Ascending aorta (tissue), 2 donors: ENCODE data around the gene CIT. TPM values are rescaled to one million over a fixed set of nuclear protein-coding genes. Genes with fewer than 3 reads are reported as not detected.
"Not testable (repeated sequence)": the region's sequence is repeated elsewhere in the genome, so short reads cannot be mapped to it uniquely, and the experiment has no call there.

ENCODE experiments used
- DNase-seq, 2 donors: peaks; one replicate each; pipeline ENCODE4 v3.0.0-alpha.2; 2019; ENCODE audit warnings: low spot score in 2 of 2
- H3K27ac ChIP-seq, 2 donors: fragments of 200-600 bp; sonication (generic); one replicate each; pipeline ENCODE4 v1.5.1; 2016 to 2017; ENCODE audit warnings: mild to moderate bottlenecking in 1 of 2
- H3K27me3 ChIP-seq: fragments of 200-600 bp; sonication (generic); one replicate; pipeline ENCODE4 v1.5.1; 2017
- H3K36me3 ChIP-seq, 2 donors: fragments of 200-600 bp; sonication (generic); one replicate each; pipeline ENCODE4 v1.5.1; 2016
- H3K4me1 ChIP-seq, 2 donors: fragments of 200-600 bp; sonication (generic); one replicate each; pipeline ENCODE4 v1.5.1; 2016 to 2017; ENCODE audit warnings: mild to moderate bottlenecking in 1 of 2
- H3K4me3 ChIP-seq, 2 donors: fragments of 200-600 bp; sonication (generic); one replicate each; pipeline ENCODE4 v1.5.1; 2016 to 2017; ENCODE audit warnings: mild to moderate bottlenecking in 1 of 2
- H3K9me3 ChIP-seq, 2 donors: fragments of 200-600 bp; sonication (generic); one replicate each; pipeline ENCODE4 v1.5.1; 2016
- intact Hi-C: fragments of 100-400 bp; cut with DNase I; formaldehyde crosslinking; loops from one replicate; pipeline ENCODE4 v1.15.1; 2023
- total RNA-seq: library from RNA; depleted of rRNA; stranded (reverse); fragments of >200 nt; gene quantifications from one replicate; pipeline ENCODE4 v1.1.0, GENCODE V29; 2016
- TF ChIP-seq, protein P1 (sequence below), 3 experiments: fragments of 200-600 bp in 2 of 3; fragments of 450-650 bp in 1 of 3; sonication (generic) in 2 of 3; IDR thresholded peaks; one replicate each; pipeline ENCODE4 v1.5.1; 2016 to 2019; ENCODE audit warnings: antibody characterized with exemption in 3 of 3, mild to moderate bottlenecking in 1 of 3, moderate library complexity in 1 of 3

The CIT gene
- total RNA-seq, 1 donor from 2014 or later, result 1.2 TPM

DNA sequence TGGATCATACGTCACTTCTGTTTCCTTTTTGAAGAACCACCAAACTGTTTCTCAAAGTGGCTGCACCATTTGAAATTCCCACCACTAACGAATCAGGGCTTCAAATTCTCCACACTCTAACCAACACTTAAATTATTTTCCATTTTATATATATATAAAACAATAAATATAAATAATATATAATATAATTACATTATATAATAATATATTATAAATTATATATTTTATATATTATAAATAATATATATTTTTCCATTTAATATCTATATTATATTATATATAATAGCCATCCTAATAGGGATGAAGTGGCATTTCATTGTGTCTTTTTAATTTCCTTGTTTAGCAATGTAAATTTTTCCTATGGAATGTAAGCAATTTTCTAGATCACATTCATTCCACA lies 24.6 kb upstream of the CIT start:
- Histone ChIP-seq H3K9me3 (no peaks in the 10 kb centered on the region), H3K4me3 (no peak overlapping the region), H3K4me1 (no peaks in the 10 kb centered on the region), H3K27me3 (no peaks in the 10 kb centered on the region), H3K27ac (no peak overlapping the region), H3K36me3 (no peaks in the 10 kb centered on the region)
- no peak for DNase-seq
- TF ChIP-seq, protein P1, sequence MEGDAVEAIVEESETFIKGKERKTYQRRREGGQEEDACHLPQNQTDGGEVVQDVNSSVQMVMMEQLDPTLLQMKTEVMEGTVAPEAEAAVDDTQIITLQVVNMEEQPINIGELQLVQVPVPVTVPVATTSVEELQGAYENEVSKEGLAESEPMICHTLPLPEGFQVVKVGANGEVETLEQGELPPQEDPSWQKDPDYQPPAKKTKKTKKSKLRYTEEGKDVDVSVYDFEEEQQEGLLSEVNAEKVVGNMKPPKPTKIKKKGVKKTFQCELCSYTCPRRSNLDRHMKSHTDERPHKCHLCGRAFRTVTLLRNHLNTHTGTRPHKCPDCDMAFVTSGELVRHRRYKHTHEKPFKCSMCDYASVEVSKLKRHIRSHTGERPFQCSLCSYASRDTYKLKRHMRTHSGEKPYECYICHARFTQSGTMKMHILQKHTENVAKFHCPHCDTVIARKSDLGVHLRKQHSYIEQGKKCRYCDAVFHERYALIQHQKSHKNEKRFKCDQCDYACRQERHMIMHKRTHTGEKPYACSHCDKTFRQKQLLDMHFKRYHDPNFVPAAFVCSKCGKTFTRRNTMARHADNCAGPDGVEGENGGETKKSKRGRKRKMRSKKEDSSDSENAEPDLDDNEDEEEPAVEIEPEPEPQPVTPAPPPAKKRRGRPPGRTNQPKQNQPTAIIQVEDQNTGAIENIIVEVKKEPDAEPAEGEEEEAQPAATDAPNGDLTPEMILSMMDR (IDR thresholded peaks at IDR 0.05), result no peak
- intact Hi-C loops, result no loop called here

DNA sequence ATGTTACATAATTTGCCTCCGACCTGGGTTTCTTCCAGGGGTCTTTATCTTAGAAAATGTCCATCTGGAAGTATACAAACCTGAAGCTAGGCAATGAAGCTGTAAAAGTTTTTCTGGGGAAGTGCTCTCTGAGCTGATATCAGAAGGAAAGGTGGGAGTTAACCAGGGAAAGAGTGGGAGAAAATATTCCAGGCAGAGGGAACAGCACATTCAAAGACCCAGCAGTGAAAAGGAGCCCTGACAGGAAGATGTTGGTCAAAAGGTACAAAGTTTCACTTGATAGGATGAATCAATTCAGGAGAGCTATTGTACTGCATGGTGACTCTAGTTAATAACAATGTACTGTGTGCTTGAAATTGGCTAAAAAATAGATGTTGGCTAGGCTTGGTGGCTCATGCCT lies 17.8 kb upstream of the CIT start:
- Histone ChIP-seq H3K27me3 (no peaks in the 10 kb centered on the region), H3K9me3 (no peaks in the 10 kb centered on the region), H3K4me3 (no peak overlapping the region), H3K4me1 (no peaks in the 10 kb centered on the region), H3K27ac (no peak overlapping the region), H3K36me3 (no peaks in the 10 kb centered on the region)
- no peak for DNase-seq
- intact Hi-C loops, result no loop called here
- TF ChIP-seq, protein P1 (IDR thresholded peaks at IDR 0.05), result no peak

DNA sequence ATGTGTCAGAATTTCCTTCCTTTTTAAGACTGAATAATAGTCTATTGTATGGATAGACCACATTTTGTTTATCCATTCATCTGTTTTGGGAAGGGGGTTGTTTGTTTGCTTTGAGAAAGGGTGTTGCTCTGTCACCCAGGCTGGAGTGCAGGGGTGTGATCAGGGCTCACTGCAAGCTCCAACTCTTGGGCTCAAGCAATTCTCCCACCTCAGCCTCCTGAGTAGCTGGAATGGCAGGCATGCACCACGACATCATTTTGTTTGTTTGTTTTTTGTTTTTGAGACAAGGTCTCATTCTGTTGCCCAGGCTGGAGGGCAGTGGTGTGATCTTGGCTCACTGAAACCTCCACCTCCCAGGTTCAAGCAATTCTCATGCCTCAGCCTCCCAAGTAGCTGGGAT lies 15.5 kb upstream of the CIT start:
- H3K4me3 ChIP-seq, H3K27me3 ChIP-seq, DNase-seq, H3K27ac ChIP-seq, H3K36me3 ChIP-seq, intact Hi-C loops, H3K9me3 ChIP-seq, H3K4me1 ChIP-seq: not testable (repeated sequence)

DNA sequence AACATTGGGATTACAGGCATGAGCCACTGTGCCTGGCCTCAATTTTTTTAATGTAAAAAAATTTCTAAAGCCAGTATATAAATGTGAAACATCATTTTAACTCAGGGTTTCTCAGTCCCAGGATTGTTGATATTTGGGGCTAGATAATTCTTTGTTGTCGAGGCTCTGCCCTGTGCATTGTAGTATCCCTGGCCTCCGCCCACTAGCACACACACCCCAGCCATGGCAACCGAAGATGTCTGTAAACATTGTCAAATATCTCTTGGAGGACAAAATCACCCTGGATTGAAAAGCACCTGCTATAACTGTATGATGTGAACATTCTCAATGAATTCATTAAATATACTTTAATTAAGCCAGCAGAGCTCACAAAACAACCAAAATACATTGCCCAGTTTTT lies 8.4 kb upstream of the CIT start:
- intact Hi-C loops, result no loop called here
- H3K4me1 ChIP-seq, result no peaks in the 10 kb centered on the region
- no peak overlapping the region for H3K27ac ChIP-seq
- no peak for DNase-seq
- TF ChIP-seq, protein P1 (IDR thresholded peaks at IDR 0.05), result no peak
- no peaks in the 10 kb centered on the region for H3K9me3 ChIP-seq
- no peaks in the 10 kb centered on the region for H3K27me3 ChIP-seq
- H3K36me3 ChIP-seq, result no peaks in the 10 kb centered on the region
- no peak overlapping the region for H3K4me3 ChIP-seq

DNA sequence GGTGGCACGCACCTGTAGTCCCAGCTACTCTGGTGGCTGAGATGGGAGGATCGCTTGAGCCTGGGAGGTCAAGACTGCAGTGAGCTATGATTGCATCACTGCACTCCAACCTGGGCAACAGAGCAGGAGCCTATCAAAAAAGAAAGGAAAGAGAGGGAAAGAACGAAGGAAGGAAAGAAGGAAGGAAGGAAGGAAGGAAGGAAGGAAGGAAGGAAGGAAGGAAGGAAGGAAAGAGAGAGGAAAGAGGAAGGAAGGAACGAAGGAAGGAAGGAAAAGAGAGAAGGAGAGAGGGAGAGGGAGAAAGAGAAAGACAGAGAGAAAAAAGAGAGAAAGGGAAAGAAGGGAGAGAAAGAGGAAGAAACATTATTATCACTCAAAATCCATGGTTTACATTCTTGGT lies 6.7 kb upstream of the CIT start:
- H3K4me1 ChIP-seq, H3K36me3 ChIP-seq, H3K9me3 ChIP-seq, DNase-seq, H3K27ac ChIP-seq, H3K4me3 ChIP-seq, H3K27me3 ChIP-seq, intact Hi-C loops: not testable (repeated sequence)

DNA sequence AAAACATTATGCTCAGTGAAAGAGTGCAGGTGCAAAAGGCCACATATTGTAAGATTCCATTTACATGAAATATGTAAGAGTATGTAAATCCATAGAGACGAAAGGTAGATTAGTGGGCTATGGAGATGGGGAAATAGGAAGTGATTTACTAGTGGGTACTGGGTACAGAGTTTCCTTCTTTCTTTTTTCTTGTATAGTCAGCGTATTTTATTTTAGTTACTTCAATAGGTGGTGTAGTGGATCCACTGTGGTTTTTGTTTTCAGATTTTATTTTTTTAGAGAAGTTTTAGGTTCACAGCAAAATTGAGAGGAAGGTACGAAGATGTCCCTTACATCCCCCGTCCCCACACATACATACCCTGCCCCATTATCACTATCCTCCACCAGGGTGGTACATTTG lies 6.1 kb upstream of the CIT start:
- no peak for DNase-seq
- intact Hi-C loops, result no loop called here
- H3K27ac ChIP-seq, result no peak overlapping the region

DNA sequence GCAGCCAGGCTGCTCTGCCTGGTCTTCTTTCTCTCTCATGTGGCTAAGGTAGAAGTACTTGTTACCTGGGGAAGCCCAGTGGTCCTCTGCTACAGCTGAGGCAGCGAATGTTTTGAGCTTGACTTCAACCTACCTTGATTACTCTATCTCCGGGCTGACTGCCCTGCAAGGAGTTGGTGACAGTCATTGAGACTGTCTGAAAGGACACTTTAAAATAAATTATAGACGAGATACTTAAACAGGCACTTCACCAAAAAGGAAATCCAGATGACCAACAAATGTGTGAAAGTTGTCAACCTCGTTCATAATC lies 474 bp upstream of the CIT start:
- peaks cover 4 to 5% of the 10 kb centered on the region in 2 donors for H3K4me1 ChIP-seq
- no peaks in the 10 kb centered on the region for H3K9me3 ChIP-seq
- H3K27ac ChIP-seq, result no peak overlapping the region
- H3K27me3 ChIP-seq, result no peaks in the 10 kb centered on the region
- intact Hi-C loops, result no loop called here
- no peaks in the 10 kb centered on the region for H3K36me3 ChIP-seq
- H3K4me3 ChIP-seq, result peak overlapping the region; percentile 88 to 92
- TF ChIP-seq, protein P1 (IDR thresholded peaks at IDR 0.05), result no peak
- DNase-seq, result no peak

More for the DNA sequence above, 6.1 kb upstream of the CIT start:
- no peaks in the 10 kb centered on the region for H3K27me3 ChIP-seq
- H3K9me3 ChIP-seq, result no peaks in the 10 kb centered on the region
- no peaks in the 10 kb centered on the region for H3K4me1 ChIP-seq
- H3K36me3 ChIP-seq, result no peaks in the 10 kb centered on the region
- no peak overlapping the region for H3K4me3 ChIP-seq
- TF ChIP-seq, protein P1 (IDR thresholded peaks at IDR 0.05), result no peak
